Uterus (tissue), 2 donors: ENCODE results near the gene SMARCAL1.

Source experiments
- CTCF ChIP-seq, 4 experiments: fragments of 200-600 bp in 2 of 4; fragments of 450-650 bp in 2 of 4; sonication (generic) in 2 of 4; IDR thresholded peaks; one replicate each; pipeline ENCODE4 v1.5.1; 2016 to 2019; ENCODE audit warnings: antibody characterized with exemption in 4 of 4, mild to moderate bottlenecking in 2 of 4, moderate library complexity in 1 of 4
- POLR2A ChIP-seq, 2 donors: fragments of 450-650 bp; IDR thresholded peaks; one replicate each; pipeline ENCODE4 v1.6.1; 2016; ENCODE audit warnings: antibody characterized with exemption in 2 of 2, mild to moderate bottlenecking in 1 of 2, moderate library complexity in 1 of 2

- TF ChIP-seq CTCF (IDR thresholded peaks at IDR 0.05) = no peak
- no peak for TF ChIP-seq POLR2A (IDR thresholded peaks at IDR 0.05)
These were observed 3.6 kb upstream of the SMARCAL1 start for GRCh38 chr2:216408426-216409290.
